H9 (cell line): ENCODE measurements around the gene RSBN1L. TPM values are rescaled to one million over a fixed set of nuclear protein-coding genes. Genes with fewer than 3 reads are reported as not detected.

Experiments
- DNase-seq: peaks from one replicate; pipeline ENCODE4 v3.0.0-alpha.2; 2017
- H2AFZ ChIP-seq: one replicate; pipeline ENCODE4 v1.6.1; 2013; ENCODE audit warnings: mild to moderate bottlenecking, low read length, control low read depth, moderate library complexity
- H2AK5ac ChIP-seq: 2 replicates; pipeline ENCODE4 v1.6.1; 2013; ENCODE audit warnings: low read length, control low read depth, mixed read lengths; ENCODE audit not compliant: insufficient read length
- H2BK120ac ChIP-seq: one replicate; pipeline ENCODE4 v1.6.1; 2013; ENCODE audit warnings: low read depth, mild to moderate bottlenecking, low read length, control low read depth, inconsistent platforms; ENCODE audit not compliant: poor library complexity, severe bottlenecking
- H2BK12ac ChIP-seq: 2 replicates; pipeline ENCODE4 v1.6.1; 2013; ENCODE audit warnings: low read length, control low read depth, mixed read lengths, low read depth; ENCODE audit not compliant: insufficient read length
- H2BK15ac ChIP-seq: 2 replicates; pipeline ENCODE4 v1.6.1; 2013; ENCODE audit warnings: low read depth, low read length, control low read depth
- H2BK20ac ChIP-seq: one replicate; pipeline ENCODE4 v1.6.1; 2013; ENCODE audit warnings: low read depth, mild to moderate bottlenecking, low read length, control low read depth, inconsistent platforms; ENCODE audit not compliant: poor library complexity, severe bottlenecking
- H2BK5ac ChIP-seq: 2 replicates; pipeline ENCODE4 v1.6.1; 2013; ENCODE audit warnings: low read length, control low read depth, mixed read lengths; ENCODE audit not compliant: insufficient read length
- H3K14ac ChIP-seq: 2 replicates; pipeline ENCODE4 v1.6.1; 2013; ENCODE audit warnings: low read length, control low read depth; ENCODE audit not compliant: insufficient read depth
- H3K18ac ChIP-seq: 2 replicates; pipeline ENCODE4 v1.6.1; 2013; ENCODE audit warnings: low read depth, mild to moderate bottlenecking, mixed read lengths, low read length, control low read depth; ENCODE audit not compliant: insufficient read length
- H3K23ac ChIP-seq: 2 replicates; pipeline ENCODE4 v1.6.1; 2013; ENCODE audit warnings: low read length, control low read depth, mixed read lengths, low read depth; ENCODE audit not compliant: insufficient read length
- H3K23me2 ChIP-seq: 2 replicates; pipeline ENCODE4 v1.6.1; 2013; ENCODE audit warnings: low read depth, mild to moderate bottlenecking, mixed read lengths, low read length, control low read depth; ENCODE audit not compliant: insufficient read length, poor library complexity, severe bottlenecking
- H3K27ac ChIP-seq: 2 replicates; pipeline ENCODE4 v1.5.1; 2013; ENCODE audit warnings: low read length, control low read depth, mixed read lengths, low read depth; ENCODE audit not compliant: insufficient read length
- H3K27me3 ChIP-seq: 2 replicates; pipeline ENCODE4 v1.6.1; 2013; ENCODE audit warnings: low read length, control low read depth, inconsistent platforms; ENCODE audit not compliant: insufficient read depth
- H3K4ac ChIP-seq: 2 replicates; pipeline ENCODE4 v1.6.1; 2013; ENCODE audit warnings: low read depth, mild to moderate bottlenecking, control low read depth, inconsistent platforms, low read length, moderate library complexity
- H3K4me1 ChIP-seq: 2 replicates; pipeline ENCODE4 v1.6.1; 2013; ENCODE audit warnings: low read length, control low read depth, inconsistent platforms; ENCODE audit not compliant: insufficient read depth
- H3K4me2 ChIP-seq: 2 replicates; pipeline ENCODE4 v1.6.1; 2013; ENCODE audit warnings: low read length, control low read depth, mixed read lengths; ENCODE audit not compliant: insufficient read length, insufficient read depth
- H3K56ac ChIP-seq: 2 replicates; pipeline ENCODE4 v1.6.1; 2013; ENCODE audit warnings: low read depth, mild to moderate bottlenecking, mixed read lengths, low read length, control low read depth; ENCODE audit not compliant: insufficient read length
- H3K79me1 ChIP-seq: 2 replicates; pipeline ENCODE4 v1.6.1; 2013; ENCODE audit warnings: low read depth, mild to moderate bottlenecking, moderate library complexity, low read length, control low read depth, inconsistent platforms; ENCODE audit not compliant: insufficient read depth, poor library complexity, severe bottlenecking
- H3K79me2 ChIP-seq: 2 replicates; pipeline ENCODE4 v1.6.1; 2013; ENCODE audit warnings: low read length, control low read depth, inconsistent platforms; ENCODE audit not compliant: insufficient read depth
- H3K9ac ChIP-seq: 2 replicates; pipeline ENCODE4 v1.6.1; 2013; ENCODE audit warnings: low read length, control low read depth, mixed read lengths; ENCODE audit not compliant: insufficient read length; ENCODE audit errors: extremely low read depth
- H3K9me3 ChIP-seq: one replicate; pipeline ENCODE4 v1.6.1; 2013; ENCODE audit warnings: low read depth, low read length, inconsistent platforms; ENCODE audit not compliant: control insufficient read depth
- H3T11ph ChIP-seq: one replicate; pipeline ENCODE4 v1.6.1; 2013; ENCODE audit warnings: mild to moderate bottlenecking, low read length, control low read depth, inconsistent platforms
- H4K20me1 ChIP-seq: one replicate; pipeline ENCODE4 v1.6.1; 2013; ENCODE audit not compliant: control insufficient read depth, insufficient read length, insufficient read depth
- H4K5ac ChIP-seq: 2 replicates; pipeline ENCODE4 v1.6.1; 2013; ENCODE audit warnings: low read depth, mild to moderate bottlenecking, mixed read lengths, low read length, control low read depth; ENCODE audit not compliant: insufficient read length
- H4K8ac ChIP-seq: replicated peaks from 2 replicates; pipeline ENCODE4 v1.6.1; 2013; ENCODE audit warnings: low read length, control low read depth, mixed read lengths, low read depth; ENCODE audit not compliant: insufficient read length
- H4K91ac ChIP-seq: 2 replicates; pipeline ENCODE4 v1.6.1; 2013; ENCODE audit warnings: low read depth, mild to moderate bottlenecking, moderate library complexity, mixed read lengths, low read length, control low read depth; ENCODE audit not compliant: insufficient read length
- H3K27ac Mint-ChIP-seq, 3 experiments: 2 replicates in 2 of 3; 3 replicates in 1 of 3; pipeline ENCODE4 v1.8.0; 2020 to 2021; ENCODE audit warnings: mixed read lengths in 3 of 3, mild to moderate bottlenecking in 1 of 3, moderate library complexity in 1 of 3
- H3K27me3 Mint-ChIP-seq: 2 replicates; pipeline ENCODE4 v1.8.0; 2021; ENCODE audit warnings: low read depth, mild to moderate bottlenecking, moderate library complexity, mixed read lengths
- H3K36me3 Mint-ChIP-seq, 3 experiments: 2 replicates in 2 of 3; 3 replicates in 1 of 3; pipeline ENCODE4 v1.8.0; 2020 to 2021; ENCODE audit warnings: low read depth in 3 of 3, mixed read lengths in 3 of 3; ENCODE audit not compliant: insufficient read depth in 1 of 3
- H3K4me1 Mint-ChIP-seq, 2 experiments: 2 replicates each; pipeline ENCODE4 v1.8.0; 2020; ENCODE audit warnings: mixed read lengths in 2 of 2
- H3K4me3 Mint-ChIP-seq, 2 experiments: 2 replicates in 1 of 2; 3 replicates in 1 of 2; pipeline ENCODE4 v1.8.0; 2020 to 2021; ENCODE audit warnings: mild to moderate bottlenecking in 2 of 2, mixed read lengths in 2 of 2, moderate library complexity in 1 of 2
- H3K9me3 Mint-ChIP-seq, 2 experiments: 2 replicates in 1 of 2; 3 replicates in 1 of 2; pipeline ENCODE4 v1.8.0; 2020; ENCODE audit warnings: mild to moderate bottlenecking in 2 of 2, mixed read lengths in 2 of 2, moderate library complexity in 1 of 2
- CTCF ChIP-seq: fragments of 200-600 bp; sonication (generic); conservative IDR thresholded peaks from 3 replicates; pipeline ENCODE4 v1.8.0; 2021; ENCODE audit warnings: antibody characterized with exemption, mild to moderate bottlenecking
- WGBS: extraction: QIAGEN DNeasy Blood & Tissue Kit; methylation state at CpG from one replicate; pipeline ENCODE4 v1.1.7; 2013; ENCODE audit warnings: missing lambda C conversion rate, low lambda C conversion rate, mixed read lengths; ENCODE audit not compliant: insufficient read length; ENCODE audit errors: extremely low coverage; 5-methylcytosine and 5-hydroxymethylcytosine counted together
- total RNA-seq: library from RNA; stranded (reverse); gene quantifications from 2 replicates; pipeline ENCODE4 v1.2.1, GENCODE V29; 2021

The RSBN1L gene
- total RNA-seq, 1 experiment from 2014 or later: 20.6 TPM

GRCh38 chr7:77746824-77747165, 50.5 kb downstream of the RSBN1L start:
- Mint-ChIP-seq H3K4me3 (no peak overlapping the region), H3K27ac (no peak overlapping the region), H3K27me3 (no peaks in the 10 kb centered on the region), H3K4me1 (peaks cover 2 to 4% of the 10 kb centered on the region in 2 experiments; a peak in 2 of 4 replicates), H3K36me3 (peaks cover 6 to 39% (median 30%) of the 10 kb centered on the region in 3 experiments; a peak in 6 of 7 replicates), H3K9me3 (no peaks in the 10 kb centered on the region)
- WGBS: no CpG with 5 or more reads among the region's 2 CpGs
- Histone ChIP-seq H3K27me3 (no peaks in the 10 kb centered on the region), H3K4ac (no peak overlapping the region), H3K9me3 (no peaks in the 10 kb centered on the region), H3K18ac (no peak overlapping the region), H4K5ac (no peak overlapping the region), H4K20me1 (no peaks in the 10 kb centered on the region), H2BK12ac (no peak overlapping the region), H2BK5ac (no peak overlapping the region), H3K79me1 (no peaks in the 10 kb centered on the region), H2BK120ac (no peak overlapping the region), H3T11ph (no peak overlapping the region), H3K23ac (no peak overlapping the region), H3K9ac (no peak overlapping the region), H3K23me2 (no peaks in the 10 kb centered on the region), H2BK20ac (no peak overlapping the region), H4K91ac (no peak overlapping the region), H2AFZ (no peak overlapping the region), H2AK5ac (no peak overlapping the region), H3K27ac (no peak overlapping the region), H3K4me2 (no peak overlapping the region), H3K56ac (no peak overlapping the region), H3K4me1 (no peaks in the 10 kb centered on the region), H4K8ac (no peak overlapping the region), H3K79me2 (no peaks in the 10 kb centered on the region), H3K14ac (no peak overlapping the region), H2BK15ac (no peak overlapping the region)
- DNase-seq: no peak
- TF ChIP-seq CTCF: no peak
